ENCODE results near the gene BCL6B. TPM values are rescaled to one million over a fixed set of nuclear protein-coding genes. Genes with fewer than 3 reads are reported as not detected.

Gene BCL6B
- total and polyA plus RNA-seq, 5 donors: 6.7 to 16.8 (median 9.4) TPM

DNA sequence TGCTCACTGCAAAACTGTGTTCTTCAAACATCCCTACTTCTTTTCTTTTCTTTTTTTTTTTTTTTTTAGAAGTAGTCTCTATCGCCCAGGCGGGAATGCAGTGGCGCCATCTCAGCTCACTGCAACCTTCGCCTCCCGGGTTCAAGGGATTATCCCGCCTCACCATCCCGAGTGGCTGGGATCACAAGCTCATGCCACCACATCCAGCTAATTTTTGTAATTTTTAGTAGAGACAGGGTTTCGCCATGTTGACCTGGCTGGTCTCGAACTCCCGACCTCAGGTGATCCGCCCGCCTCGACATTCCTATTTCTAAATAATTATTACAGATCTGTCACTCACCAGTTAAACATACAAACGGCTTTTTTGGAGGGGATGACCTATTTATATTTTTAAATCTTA, 11.4 kb upstream of the BCL6B start:
- Histone ChIP-seq H3K27ac (ENCODE audit: low read length) (no peak overlapping the region), H3K27me3 (ENCODE audit: control insufficient read depth, insufficient read depth) (no peaks in the 10 kb centered on the region), H3K4me3 (ENCODE audit: low read length) (peak overlapping the region; percentile 82), H3K9me3 (ENCODE audit: control insufficient read depth, low read length) (no peaks in the 10 kb centered on the region), H3K4me1 (ENCODE audit: control insufficient read depth, insufficient read depth, low read length) (peaks cover 3% of the 10 kb centered on the region)
- DNase-seq (no peak), ATAC-seq (no peak)
- WGBS: 47% methylated on average over 14 of the region's 14 CpGs
- intact Hi-C loops (cut with DNase I): no loop called here

GRCh38 chr17:7011942-7012254, 11.0 kb upstream of the BCL6B start:
- H3K4me1 ChIP-seq (ENCODE audit: control insufficient read depth, insufficient read depth, low read length): peaks cover 3% of the 10 kb centered on the region
- under 1% methylated on average over 6 of the region's 6 CpGs for WGBS
- DNase-seq: no peak
- H3K4me3 ChIP-seq (ENCODE audit: low read length): peak overlapping the region; percentile 82
- no peaks in the 10 kb centered on the region for H3K27me3 ChIP-seq (ENCODE audit: control insufficient read depth, insufficient read depth)
- peak overlapping the region; percentile 96 for H3K27ac ChIP-seq (ENCODE audit: low read length)
- no peak for ATAC-seq
- no peaks in the 10 kb centered on the region for H3K9me3 ChIP-seq (ENCODE audit: control insufficient read depth, low read length)
- intact Hi-C loops (cut with DNase I): no loop called here

DNA sequence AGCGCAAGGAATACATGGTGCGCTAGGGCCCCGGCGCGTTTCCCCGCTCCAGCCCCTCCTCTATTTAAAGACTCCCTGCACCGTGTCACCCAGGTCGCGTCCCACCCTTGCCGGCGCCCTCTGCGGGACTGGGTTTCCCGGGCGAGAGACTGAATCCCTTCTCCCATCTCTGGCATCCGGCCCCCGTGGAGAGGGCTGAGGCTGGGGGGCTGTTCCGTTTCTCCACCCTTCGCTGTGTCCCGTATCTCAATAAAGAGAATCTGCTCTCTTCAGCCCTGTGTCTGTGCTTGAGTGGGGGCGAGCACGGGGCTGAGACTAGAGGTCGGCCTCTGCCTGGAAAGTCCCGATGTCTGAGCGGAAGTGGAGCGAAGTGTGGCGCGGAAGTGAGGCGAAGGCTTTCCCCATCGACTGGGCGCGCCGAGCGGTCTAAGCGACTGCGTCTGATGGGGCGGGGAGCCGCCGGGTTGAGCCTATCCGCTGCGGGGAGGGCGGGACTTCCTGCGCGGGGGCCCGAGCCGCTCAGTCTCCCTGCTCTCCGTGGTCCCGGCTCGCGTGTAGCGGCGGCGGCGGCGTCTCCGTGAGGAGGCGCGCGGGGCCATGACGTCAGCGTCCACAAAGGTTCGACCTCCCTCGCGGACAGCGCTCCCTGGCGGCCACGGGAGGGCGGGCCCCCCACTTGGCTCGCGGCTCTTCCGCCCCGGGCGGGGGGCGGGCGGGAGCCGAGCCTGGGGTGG, 8.4 kb upstream of the BCL6B start:
- DNase-seq: peak; percentile 99
- Histone ChIP-seq H3K9me3 (ENCODE audit: control insufficient read depth, low read length) (no peaks in the 10 kb centered on the region), H3K4me1 (ENCODE audit: control insufficient read depth, insufficient read depth, low read length) (peaks cover 6% of the 10 kb centered on the region), H3K27ac (ENCODE audit: low read length) (peak overlapping the region; percentile 96), H3K27me3 (ENCODE audit: control insufficient read depth, insufficient read depth) (no peaks in the 10 kb centered on the region), H3K4me3 (ENCODE audit: low read length) (peak overlapping the region; percentile 82)
- under 1% methylated on average over 75 of the region's 75 CpGs for WGBS
- intact Hi-C loops (cut with DNase I): no loop called here
- ATAC-seq: peak; percentile 91 to 94

GRCh38 chr17:7014995-7015958, 7.6 kb upstream of the BCL6B start:
- Histone ChIP-seq H3K27ac (ENCODE audit: low read length) (peak overlapping the region; percentile 90), H3K4me1 (ENCODE audit: control insufficient read depth, insufficient read depth, low read length) (peaks cover 6% of the 10 kb centered on the region), H3K27me3 (ENCODE audit: control insufficient read depth, insufficient read depth) (no peaks in the 10 kb centered on the region), H3K9me3 (ENCODE audit: control insufficient read depth, low read length) (no peaks in the 10 kb centered on the region), H3K4me3 (ENCODE audit: low read length) (peak overlapping the region; percentile 44)
- intact Hi-C loops (cut with DNase I): no loop called here
- 6% methylated on average over 56 of the region's 56 CpGs for WGBS
- ATAC-seq: no peak
- DNase-seq: peak in 2 of 3 donors; percentile 34 to 53

GRCh38 chr17:7016418-7016817, 6.4 kb upstream of the BCL6B start:
- Histone ChIP-seq H3K9me3 (ENCODE audit: control insufficient read depth, low read length) (no peaks in the 10 kb centered on the region), H3K27ac (ENCODE audit: low read length) (no peak overlapping the region), H3K4me1 (ENCODE audit: control insufficient read depth, insufficient read depth, low read length) (peaks cover 6% of the 10 kb centered on the region), H3K4me3 (ENCODE audit: low read length) (no peak overlapping the region), H3K27me3 (ENCODE audit: control insufficient read depth, insufficient read depth) (no peaks in the 10 kb centered on the region)
- 87% methylated on average over 3 of the region's 3 CpGs for WGBS
- intact Hi-C loops (cut with DNase I): no loop called here
- DNase-seq (peak in 1 of 3 donors; percentile 46), ATAC-seq (no peak)

- H3K4me3 ChIP-seq (ENCODE audit: low read length): no peak overlapping the region
- intact Hi-C loops (cut with DNase I): no loop called here
- ATAC-seq (no peak), DNase-seq (peak in 1 of 3 donors; percentile 44)
- H3K27ac ChIP-seq (ENCODE audit: low read length): peak overlapping the region; percentile 32
- 74% methylated on average over 20 of the region's 20 CpGs for WGBS
- peaks cover 6% of the 10 kb centered on the region for H3K4me1 ChIP-seq (ENCODE audit: control insufficient read depth, insufficient read depth, low read length)
- no peaks in the 10 kb centered on the region for H3K27me3 ChIP-seq (ENCODE audit: control insufficient read depth, insufficient read depth)
- H3K9me3 ChIP-seq (ENCODE audit: control insufficient read depth, low read length): no peaks in the 10 kb centered on the region
Observed at GRCh38 chr17:7016886-7017826, 5.7 kb upstream of the BCL6B start.

GRCh38 chr17:7017827-7018200, 5.0 kb upstream of the BCL6B start:
- Histone ChIP-seq H3K4me1 (ENCODE audit: control insufficient read depth, insufficient read depth, low read length) (peaks cover 6% of the 10 kb centered on the region), H3K4me3 (ENCODE audit: low read length) (peak overlapping the region; percentile 6), H3K9me3 (ENCODE audit: control insufficient read depth, low read length) (no peaks in the 10 kb centered on the region), H3K27ac (ENCODE audit: low read length) (peak overlapping the region; percentile 77), H3K27me3 (ENCODE audit: control insufficient read depth, insufficient read depth) (no peaks in the 10 kb centered on the region)
- ATAC-seq: no peak
- peak in 1 of 3 donors; percentile 61 for DNase-seq
- intact Hi-C loops (cut with DNase I): no loop called here
- 65% methylated on average over 12 of the region's 12 CpGs for WGBS

DNA sequence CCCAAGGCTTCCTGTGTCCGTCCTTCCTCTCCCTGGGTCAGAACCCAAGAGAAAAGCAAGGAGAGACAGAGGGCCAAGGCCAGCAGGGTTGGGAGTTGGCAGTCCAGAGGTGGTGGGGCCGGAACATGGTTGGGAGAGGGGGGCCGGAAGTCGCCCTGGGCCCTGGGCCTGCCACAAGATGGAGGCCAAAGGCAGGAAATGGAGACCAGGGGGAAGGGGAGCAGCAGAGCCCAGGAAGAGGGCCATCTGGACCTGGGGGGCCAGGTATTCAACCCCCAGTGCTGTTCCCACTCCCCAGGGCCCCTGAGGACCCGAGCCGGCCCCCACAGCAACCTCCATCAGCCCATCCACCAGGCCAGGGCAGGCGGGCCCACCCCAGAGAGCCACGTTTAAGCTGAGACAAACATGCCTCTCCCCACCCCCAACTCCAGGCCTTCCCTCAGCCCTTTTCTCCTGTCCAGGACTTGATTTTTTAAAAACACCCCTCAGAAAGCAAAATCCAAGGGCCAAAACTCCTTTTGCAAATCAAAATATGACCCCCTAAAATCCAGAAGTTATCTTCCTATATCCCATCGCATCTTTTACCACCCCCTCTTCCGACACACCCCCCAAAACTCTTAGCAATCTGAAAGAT, 4.4 kb upstream of the BCL6B start:
- Histone ChIP-seq H3K4me1 (ENCODE audit: control insufficient read depth, insufficient read depth, low read length) (peaks cover 6% of the 10 kb centered on the region), H3K4me3 (ENCODE audit: low read length) (peak overlapping the region; percentile 46), H3K27me3 (ENCODE audit: control insufficient read depth, insufficient read depth) (no peaks in the 10 kb centered on the region), H3K27ac (ENCODE audit: low read length) (peak overlapping the region; percentile 78), H3K9me3 (ENCODE audit: control insufficient read depth, low read length) (no peaks in the 10 kb centered on the region)
- peak; percentile 77 to 89 (median 82) for DNase-seq
- ATAC-seq: peak in 1 of 2 donors; percentile 3
- intact Hi-C loops (cut with DNase I): no loop called here
- 54% methylated on average over 10 of the region's 10 CpGs for WGBS

DNA sequence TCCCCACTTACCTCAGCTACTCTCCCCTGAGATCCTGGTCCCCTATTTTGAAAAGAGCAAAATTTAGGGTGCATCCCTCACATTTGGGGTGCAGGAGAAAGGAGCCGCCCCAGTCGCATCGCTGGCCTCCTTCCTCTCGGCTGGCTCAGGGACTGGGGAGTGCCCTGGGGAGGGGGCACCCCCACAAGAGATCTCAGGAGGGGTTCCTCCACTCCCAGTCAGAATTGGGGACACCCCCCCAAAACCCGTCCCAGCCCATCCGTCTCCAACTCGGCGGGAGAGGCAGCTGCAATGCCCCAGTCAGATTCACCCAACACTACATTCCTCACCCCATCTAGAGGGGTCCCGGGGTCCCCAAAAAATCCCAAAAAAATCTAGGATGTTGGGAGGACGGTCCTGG, 3.5 kb upstream of the BCL6B start:
- intact Hi-C loops (cut with DNase I): no loop called here
- DNase-seq: peak in 2 of 3 donors; percentile 27 to 64
- Histone ChIP-seq H3K4me1 (ENCODE audit: control insufficient read depth, insufficient read depth, low read length) (peaks cover 5% of the 10 kb centered on the region), H3K27ac (ENCODE audit: low read length) (peak overlapping the region; percentile 78), H3K4me3 (ENCODE audit: low read length) (peak overlapping the region; percentile 46), H3K27me3 (ENCODE audit: control insufficient read depth, insufficient read depth) (no peaks in the 10 kb centered on the region), H3K9me3 (ENCODE audit: control insufficient read depth, low read length) (no peaks in the 10 kb centered on the region)
- ATAC-seq: no peak
- 21% methylated on average over 10 of the region's 10 CpGs for WGBS

DNA sequence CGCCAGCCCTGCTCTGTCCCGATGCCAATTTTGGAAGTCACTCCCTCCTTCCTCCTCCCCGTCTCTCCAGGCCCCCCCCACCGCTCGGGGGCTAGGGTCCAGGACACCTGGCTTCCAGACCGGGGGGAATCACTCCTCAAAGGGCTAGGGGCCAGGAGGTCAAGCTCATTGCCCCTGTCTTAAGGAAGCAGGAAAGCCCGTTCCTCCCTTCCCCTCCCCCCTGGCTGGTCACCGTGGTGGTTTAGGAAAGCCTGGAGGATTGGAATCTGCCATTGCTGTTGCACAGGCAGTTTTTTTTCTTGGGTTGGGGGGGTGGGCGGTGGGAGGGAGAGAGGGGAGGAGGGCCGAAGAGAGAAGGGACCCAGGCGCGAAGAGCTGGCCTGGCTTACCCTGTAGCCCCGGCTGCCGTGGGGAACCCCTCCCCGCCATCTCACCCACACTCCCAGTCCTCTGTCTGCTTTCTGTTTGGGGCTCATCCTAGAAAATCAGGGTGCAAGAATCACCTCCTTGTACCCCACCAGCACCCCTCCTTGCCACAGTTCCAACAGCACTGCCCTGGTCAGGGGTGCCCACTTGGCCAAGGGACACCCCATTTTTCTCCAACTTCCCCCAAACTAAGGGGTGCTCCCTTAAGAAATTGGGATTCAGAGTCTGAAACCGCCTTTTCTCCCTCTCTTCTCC, 2.9 kb upstream of the BCL6B start:
- ATAC-seq (no peak), DNase-seq (peak; percentile 70 to 87 (median 85))
- intact Hi-C loops (cut with DNase I): loop anchor here in 1 of 4 donors (5.0 kb wide), 1 partner anchor 108 kb away; no protein-coding TSS in a partner anchor
- H3K27me3 ChIP-seq (ENCODE audit: control insufficient read depth, insufficient read depth): no peaks in the 10 kb centered on the region
- H3K27ac ChIP-seq (ENCODE audit: low read length): peak overlapping the region; percentile 78
- peaks cover 5% of the 10 kb centered on the region for H3K4me1 ChIP-seq (ENCODE audit: control insufficient read depth, insufficient read depth, low read length)
- WGBS: 7% methylated on average over 16 of the region's 16 CpGs
- H3K4me3 ChIP-seq (ENCODE audit: low read length): peak overlapping the region; percentile 46
- H3K9me3 ChIP-seq (ENCODE audit: control insufficient read depth, low read length): no peaks in the 10 kb centered on the region
